Nephron progenitor cell (in vitro differentiated cells): ENCODE results near the gene TMEM120A.

Experiments used
- DNase-seq: peaks from one replicate; pipeline ENCODE4 v3.0.0; 2021
- H3K27ac Mint-ChIP-seq: 2 replicates; pipeline ENCODE4 v1.8.0; 2021; ENCODE audit warnings: mild to moderate bottlenecking, moderate library complexity, mixed read lengths
- H3K27me3 Mint-ChIP-seq: 2 replicates; pipeline ENCODE4 v1.8.0; 2021; ENCODE audit warnings: mild to moderate bottlenecking, low read depth, mixed read lengths; ENCODE audit not compliant: poor library complexity
- H3K36me3 Mint-ChIP-seq: 2 replicates; pipeline ENCODE4 v1.8.0; 2021; ENCODE audit warnings: low read depth, mixed read lengths
- H3K4me1 Mint-ChIP-seq: 2 replicates; pipeline ENCODE4 v1.8.0; 2021; ENCODE audit warnings: mixed read lengths
- H3K4me3 Mint-ChIP-seq: 2 replicates; pipeline ENCODE4 v1.8.0; 2021; ENCODE audit warnings: mild to moderate bottlenecking, moderate library complexity, mixed read lengths
- H3K9me3 Mint-ChIP-seq: 2 replicates; pipeline ENCODE4 v1.8.0; 2021; ENCODE audit warnings: mild to moderate bottlenecking, moderate library complexity, mixed read lengths
- TF ChIP-seq, protein P1 (sequence below): fragments of 200-600 bp; sonication (generic); IDR thresholded peaks from 2 replicates; pipeline ENCODE4 v1.5.0; 2021; ENCODE audit warnings: antibody characterized with exemption

The TMEM120A gene

DNA sequence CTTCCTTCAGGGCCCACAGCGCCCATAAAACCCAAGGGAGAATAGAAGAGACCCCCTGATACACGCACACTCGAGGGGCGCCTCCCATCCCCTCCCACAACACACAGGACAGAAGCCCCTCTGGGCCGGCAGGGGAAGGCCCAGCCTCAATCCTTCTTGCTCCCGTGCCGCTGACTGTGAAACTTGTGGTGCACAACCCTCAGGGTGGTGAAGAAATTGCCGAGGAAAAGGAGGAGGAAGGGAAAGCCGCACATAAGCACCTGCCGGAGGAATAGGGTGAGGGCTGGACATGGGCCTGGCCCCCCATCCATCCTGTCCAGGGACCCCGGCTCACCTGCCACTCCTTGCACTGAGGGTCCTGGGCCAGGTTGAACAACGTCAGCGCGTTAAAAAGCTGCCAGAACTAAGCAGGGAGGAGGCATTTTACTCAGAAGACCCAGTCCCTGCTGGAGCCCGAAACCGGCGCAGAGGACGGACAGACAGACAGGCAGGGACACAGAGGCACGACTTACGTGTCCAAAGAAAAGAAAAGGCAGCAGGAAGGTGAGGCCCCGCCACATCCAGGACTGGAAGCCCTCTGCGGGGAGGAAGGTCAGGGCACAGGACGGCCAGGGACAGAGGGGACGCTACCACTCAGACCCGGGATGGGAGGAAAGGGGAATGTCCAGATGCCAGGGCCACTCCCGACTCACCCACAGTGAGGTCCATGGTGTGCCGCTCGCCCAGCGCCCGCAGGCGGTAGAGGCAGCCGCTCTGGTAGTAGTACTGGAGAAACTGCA, 7.2 kb downstream of the TMEM120A start:
- Mint-ChIP-seq H3K4me3 (no peak overlapping the region), H3K4me1 (peaks cover 29% of the 10 kb centered on the region), H3K36me3 (peaks cover 11% of the 10 kb centered on the region), H3K9me3 (no peaks in the 10 kb centered on the region), H3K27ac (peak overlapping the region; percentile 68), H3K27me3 (peaks cover 3% of the 10 kb centered on the region)
- TF ChIP-seq, protein P1, sequence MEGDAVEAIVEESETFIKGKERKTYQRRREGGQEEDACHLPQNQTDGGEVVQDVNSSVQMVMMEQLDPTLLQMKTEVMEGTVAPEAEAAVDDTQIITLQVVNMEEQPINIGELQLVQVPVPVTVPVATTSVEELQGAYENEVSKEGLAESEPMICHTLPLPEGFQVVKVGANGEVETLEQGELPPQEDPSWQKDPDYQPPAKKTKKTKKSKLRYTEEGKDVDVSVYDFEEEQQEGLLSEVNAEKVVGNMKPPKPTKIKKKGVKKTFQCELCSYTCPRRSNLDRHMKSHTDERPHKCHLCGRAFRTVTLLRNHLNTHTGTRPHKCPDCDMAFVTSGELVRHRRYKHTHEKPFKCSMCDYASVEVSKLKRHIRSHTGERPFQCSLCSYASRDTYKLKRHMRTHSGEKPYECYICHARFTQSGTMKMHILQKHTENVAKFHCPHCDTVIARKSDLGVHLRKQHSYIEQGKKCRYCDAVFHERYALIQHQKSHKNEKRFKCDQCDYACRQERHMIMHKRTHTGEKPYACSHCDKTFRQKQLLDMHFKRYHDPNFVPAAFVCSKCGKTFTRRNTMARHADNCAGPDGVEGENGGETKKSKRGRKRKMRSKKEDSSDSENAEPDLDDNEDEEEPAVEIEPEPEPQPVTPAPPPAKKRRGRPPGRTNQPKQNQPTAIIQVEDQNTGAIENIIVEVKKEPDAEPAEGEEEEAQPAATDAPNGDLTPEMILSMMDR, result no peak
- DNase-seq, result no peak

- Mint-ChIP-seq H3K9me3 (no peaks in the 10 kb centered on the region), H3K4me3 (no peak overlapping the region), H3K4me1 (peaks cover 28% of the 10 kb centered on the region), H3K36me3 (peaks cover 11% of the 10 kb centered on the region), H3K27me3 (peaks cover 3% of the 10 kb centered on the region), H3K27ac (no peak overlapping the region)
- DNase-seq, result no peak
- TF ChIP-seq, protein P1, result no peak
These were observed 8.1 kb downstream of the TMEM120A start for GRCh38 chr7:75986147-75986781.

DNA sequence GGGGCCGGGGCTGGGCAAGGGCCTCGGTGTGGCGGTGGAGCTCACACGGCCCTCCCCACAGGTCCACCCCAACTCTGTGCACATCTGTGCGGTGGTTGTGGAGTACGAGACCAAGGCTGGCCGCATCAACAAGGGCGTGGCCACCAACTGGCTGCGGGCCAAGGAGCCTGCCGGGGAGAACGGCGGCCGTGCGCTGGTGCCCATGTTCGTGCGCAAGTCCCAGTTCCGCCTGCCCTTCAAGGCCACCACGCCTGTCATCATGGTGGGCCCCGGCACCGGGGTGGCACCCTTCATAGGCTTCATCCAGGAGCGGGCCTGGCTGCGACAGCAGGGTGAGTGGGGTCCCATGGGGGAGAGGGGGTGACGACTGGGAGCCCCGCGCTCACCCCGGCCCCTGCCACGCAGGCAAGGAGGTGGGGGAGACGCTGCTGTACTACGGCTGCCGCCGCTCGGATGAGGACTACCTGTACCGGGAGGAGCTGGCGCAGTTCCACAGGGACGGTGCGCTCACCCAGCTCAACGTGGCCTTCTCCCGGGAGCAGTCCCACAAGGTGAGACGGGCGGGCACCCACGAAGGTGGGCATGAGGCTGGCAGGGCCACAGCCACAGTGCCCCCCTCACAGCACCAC, 8.8 kb downstream of the TMEM120A start:
- Mint-ChIP-seq H3K9me3 (no peaks in the 10 kb centered on the region), H3K27ac (no peak overlapping the region), H3K4me3 (no peak overlapping the region), H3K27me3 (peaks cover 3% of the 10 kb centered on the region), H3K4me1 (peaks cover 21% of the 10 kb centered on the region), H3K36me3 (peaks cover 11% of the 10 kb centered on the region)
- no peak for DNase-seq
- TF ChIP-seq, protein P1, result no peak

DNA sequence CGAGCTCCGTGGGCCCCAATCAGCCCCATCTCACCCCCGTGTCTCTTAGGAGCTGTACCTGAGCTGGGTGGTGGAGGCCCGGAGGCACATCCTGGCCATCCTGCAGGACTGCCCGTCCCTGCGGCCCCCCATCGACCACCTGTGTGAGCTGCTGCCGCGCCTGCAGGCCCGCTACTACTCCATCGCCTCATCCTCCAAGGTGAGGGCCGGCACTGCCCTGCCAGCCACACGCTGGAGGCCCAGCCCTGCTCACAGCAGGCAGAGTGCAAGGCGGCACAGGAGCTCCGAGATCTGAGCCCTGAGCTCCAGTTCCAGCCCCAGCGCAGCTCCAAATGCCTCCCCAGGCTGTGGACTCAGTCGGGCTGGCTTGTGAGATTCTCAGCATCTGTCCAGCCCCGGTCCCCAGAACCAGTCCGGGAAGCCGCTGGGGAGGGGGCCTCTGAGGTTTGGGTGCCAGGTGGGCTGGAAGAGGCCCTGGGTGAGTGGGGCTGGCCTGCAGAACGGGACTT, 9.3 kb downstream of the TMEM120A start:
- peaks cover 11% of the 10 kb centered on the region for H3K36me3 Mint-ChIP-seq
- H3K4me1 Mint-ChIP-seq, result peaks cover 16% of the 10 kb centered on the region
- TF ChIP-seq, protein P1, result no peak
- peaks cover 3% of the 10 kb centered on the region for H3K27me3 Mint-ChIP-seq
- H3K9me3 Mint-ChIP-seq, result no peaks in the 10 kb centered on the region
- no peak for DNase-seq
- no peak overlapping the region for H3K4me3 Mint-ChIP-seq
- H3K27ac Mint-ChIP-seq, result no peak overlapping the region

GRCh38 chr7:75984130-75985008, 10.0 kb downstream of the TMEM120A start:
- Mint-ChIP-seq H3K27me3 (peaks cover 2% of the 10 kb centered on the region), H3K4me3 (no peak overlapping the region), H3K4me1 (peaks cover 9% of the 10 kb centered on the region), H3K9me3 (no peaks in the 10 kb centered on the region), H3K36me3 (peaks cover 11% of the 10 kb centered on the region), H3K27ac (no peak overlapping the region)
- no peak for DNase-seq
- TF ChIP-seq, protein P1, result no peak
